Mesothelial cell of epicardium (in vitro differentiated cells): Measurements from ENCODE around the gene MIEN1. TPM values are rescaled to one million over a fixed set of nuclear protein-coding genes. Genes with fewer than 3 reads are reported as not detected.

Experiments used
- DNase-seq, 2 experiments: peaks; one replicate each; pipeline ENCODE4 v3.0.0; 2021; ENCODE audit warnings: low spot score in 2 of 2; ENCODE audit not compliant: unreplicated experiment in 2 of 2
- H3K27ac Mint-ChIP-seq: 2 replicates; pipeline ENCODE4 v1.8.0; 2021; ENCODE audit warnings: mixed read lengths
- H3K27me3 Mint-ChIP-seq: 2 replicates; pipeline ENCODE4 v1.8.0; 2021; ENCODE audit warnings: low read depth, mixed read lengths
- H3K36me3 Mint-ChIP-seq: 2 replicates; pipeline ENCODE4 v1.8.0; 2021; ENCODE audit warnings: mixed read lengths
- H3K4me1 Mint-ChIP-seq: 2 replicates; pipeline ENCODE4 v1.8.0; 2021; ENCODE audit warnings: mixed read lengths
- H3K4me3 Mint-ChIP-seq: 2 replicates; pipeline ENCODE4 v1.8.0; 2021; ENCODE audit warnings: mild to moderate bottlenecking, moderate library complexity, mixed read lengths
- H3K9me3 Mint-ChIP-seq: 2 replicates; pipeline ENCODE4 v1.8.0; 2021; ENCODE audit warnings: mixed read lengths
- CTCF ChIP-seq: fragments of 200-600 bp; sonication (generic); IDR thresholded peaks from one replicate; pipeline ENCODE4 v1.5.0; 2021; ENCODE audit warnings: antibody characterized with exemption; ENCODE audit not compliant: unreplicated experiment
- total RNA-seq: library from RNA; stranded (reverse); gene quantifications from 3 replicates; pipeline ENCODE4 v1.2.1, GENCODE V29; 2021

The MIEN1 gene
- total RNA-seq = 35.3 to 35.9 TPM (median 35.3 TPM) in 3 replicates

- DNase-seq = peak; percentile 94 to 97
- TF ChIP-seq CTCF = peak; percentile 88
- peaks cover 9% of the 10 kb centered on the region for H3K36me3 Mint-ChIP-seq
- H3K27me3 Mint-ChIP-seq = no peaks in the 10 kb centered on the region
- peak within 1 kb of the TSS; percentile 87 for H3K4me3 Mint-ChIP-seq
- H3K9me3 Mint-ChIP-seq = no peaks in the 10 kb centered on the region
- H3K27ac Mint-ChIP-seq = peak within 1 kb of the TSS; percentile 94
- peaks cover 5% of the 10 kb centered on the region for H3K4me1 Mint-ChIP-seq
These were observed at the start of gene MIEN1 for GRCh38 chr17:39730095-39730921. TSS of gene MIEN1 (minus strand) at chr17:39730532. CDS start at chr17:39730495, 37 bp downstream.

GRCh38 chr17:39777534-39778365 is 47.4 kb upstream of the MIEN1 start:
- Mint-ChIP-seq H3K27ac (no peak overlapping the region), H3K4me1 (peaks cover 39% of the 10 kb centered on the region), H3K4me3 (no peak overlapping the region), H3K9me3 (no peaks in the 10 kb centered on the region), H3K36me3 (no peaks in the 10 kb centered on the region), H3K27me3 (peaks cover 3% of the 10 kb centered on the region)
- TF ChIP-seq CTCF = no peak
- DNase-seq = no peak

GRCh38 chr17:39776252-39776651 is 45.9 kb upstream of the MIEN1 start:
- no peak for TF ChIP-seq CTCF
- peaks cover 34% of the 10 kb centered on the region for H3K4me1 Mint-ChIP-seq
- DNase-seq = no peak
- H3K27me3 Mint-ChIP-seq = peaks cover 3% of the 10 kb centered on the region
- no peak overlapping the region for H3K27ac Mint-ChIP-seq
- no peaks in the 10 kb centered on the region for H3K36me3 Mint-ChIP-seq
- H3K4me3 Mint-ChIP-seq = no peak overlapping the region
- no peaks in the 10 kb centered on the region for H3K9me3 Mint-ChIP-seq

- H3K27me3 Mint-ChIP-seq = peaks cover 3% of the 10 kb centered on the region
- H3K9me3 Mint-ChIP-seq = no peaks in the 10 kb centered on the region
- peaks cover 31% of the 10 kb centered on the region for H3K4me1 Mint-ChIP-seq
- no peak overlapping the region for H3K4me3 Mint-ChIP-seq
- no peak overlapping the region for H3K27ac Mint-ChIP-seq
- H3K36me3 Mint-ChIP-seq = no peaks in the 10 kb centered on the region
- no peak for DNase-seq
- TF ChIP-seq CTCF = no peak
These were observed 44.7 kb upstream of the MIEN1 start for GRCh38 chr17:39775031-39775430.

GRCh38 chr17:39774047-39774446 is 43.7 kb upstream of the MIEN1 start:
- no peak for TF ChIP-seq CTCF
- Mint-ChIP-seq H3K4me1 (peaks cover 37% of the 10 kb centered on the region), H3K36me3 (no peaks in the 10 kb centered on the region), H3K9me3 (no peaks in the 10 kb centered on the region), H3K27ac (no peak overlapping the region), H3K27me3 (peaks cover 3% of the 10 kb centered on the region), H3K4me3 (no peak overlapping the region)
- DNase-seq = no peak
